ENCODE data around the gene SEC11A.

GRCh38 chr15:84658788-84659411, 57.0 kb downstream of the SEC11A start:
- TF ChIP-seq FOXM1 (IDR thresholded peaks at IDR 0.05; ENCODE audit: borderline replicate concordance, low read depth): no peak
- TF ChIP-seq USF1 (IDR thresholded peaks at IDR 0.05): no peak
- TF ChIP-seq NFIC (IDR thresholded peaks at IDR 0.05): no peak
- no peak for TF ChIP-seq EP300 (IDR thresholded peaks at IDR 0.05; ENCODE audit: borderline replicate concordance)
- no peak for TF ChIP-seq MAX (IDR thresholded peaks at IDR 0.05)
- no peak for TF ChIP-seq ZBTB7A (IDR thresholded peaks at IDR 0.05; ENCODE audit: low read depth)
- TF ChIP-seq CEBPB (IDR thresholded peaks at IDR 0.05): no peak
